SH-SY5Y (cell line): ENCODE data around the gene DNM3.

Experiments
- GATA2 ChIP-seq: IDR thresholded peaks from 2 replicates; pipeline ENCODE4 v1.6.1; 2011; ENCODE audit warnings: mild to moderate bottlenecking, low read depth, low read length
- GATA3 ChIP-seq: IDR thresholded peaks from 2 replicates; pipeline ENCODE4 v1.6.1; 2011; ENCODE audit warnings: low read depth, mild to moderate bottlenecking, low read length, moderate library complexity

- TF ChIP-seq GATA3: no peak
- TF ChIP-seq GATA2: no peak
Measured at GRCh38 chr1:172420385-172420784, 579.1 kb downstream of the DNM3 start, which contains the start of gene C1orf105.
